Measurements from ENCODE around the gene STRADA. TPM values are rescaled to one million over a fixed set of nuclear protein-coding genes. Genes with fewer than 3 reads are reported as not detected.
A peak's percentile ranks its signal among the peaks of the same experiment; 100 is the strongest.

Gene STRADA
- total and polyA plus RNA-seq, 2 experiments from 2014 or later, result 19.9 to 24.4 TPM

DNA sequence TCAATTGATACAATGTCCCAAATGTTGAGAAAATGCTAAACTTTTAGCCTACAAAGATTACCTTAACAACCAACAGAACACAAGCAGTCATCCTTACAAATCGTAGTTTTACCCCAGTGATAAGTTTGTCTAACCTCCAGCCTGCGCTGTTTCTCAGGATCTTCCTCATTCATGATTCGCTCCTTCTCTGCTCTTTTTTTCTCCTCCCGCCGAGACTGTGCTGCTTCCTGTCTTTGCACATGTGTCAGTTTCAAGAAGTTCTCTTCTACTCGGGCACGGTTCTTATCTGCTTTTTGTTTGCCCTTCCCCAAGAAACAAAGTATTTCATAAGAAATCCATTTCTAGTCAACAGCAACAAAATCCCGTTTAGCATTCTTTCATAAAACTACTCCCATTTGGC is 10.2 kb upstream of the STRADA start:
- DNase-seq (ENCODE audit: low spot score), result peak; percentile 7
- peak overlapping the region; percentile 15 for H3K27ac ChIP-seq

GRCh38 chr17:63741143-63741407 is 524 bp downstream of the STRADA start:
- Histone ChIP-seq H2AFZ (peak overlapping the region; percentile 77), H3K9me2 (replicated peaks; ENCODE audit: insufficient read depth) (no peaks in the 10 kb centered on the region)
- DNase-seq (ENCODE audit: low spot score), result no peak

More for the DNA sequence above, 10.2 kb upstream of the STRADA start:
- H3K36me3 ChIP-seq (replicated peaks; ENCODE audit: insufficient read depth, low read depth), result no peaks in the 10 kb centered on the region
- TF ChIP-seq EZH2phosphoT487 (IDR thresholded peaks at IDR 0.05; ENCODE audit: low read depth, severe bottlenecking, unreplicated experiment), result no peak
- TF ChIP-seq CTCF (IDR thresholded peaks at IDR 0.05; ENCODE audit: poor library complexity), result no peak
- no peak for TF ChIP-seq EZH2 (IDR thresholded peaks at IDR 0.05; ENCODE audit: borderline replicate concordance)
- no peaks in the 10 kb centered on the region for H3K79me2 ChIP-seq
- H3K4me1 ChIP-seq (ENCODE audit: insufficient read depth), result no peaks in the 10 kb centered on the region
- no peak overlapping the region for H2AFZ ChIP-seq
- no peaks in the 10 kb centered on the region for H3K27me3 ChIP-seq
- H3K4me2 ChIP-seq, result peak overlapping the region; percentile 38
- H3K9me3 ChIP-seq (ENCODE audit: low read depth), result no peaks in the 10 kb centered on the region
- no peak overlapping the region for H3K4me3 ChIP-seq
- H4K20me1 ChIP-seq (ENCODE audit: insufficient read depth, poor library complexity, severe bottlenecking), result no peaks in the 10 kb centered on the region
- H3K9me2 ChIP-seq (replicated peaks; ENCODE audit: insufficient read depth), result no peaks in the 10 kb centered on the region
- WGBS (ENCODE audit: low lambda C conversion rate, missing lambda C conversion rate), result 65% methylated on average over 8 of the region's 8 CpGs

DNA sequence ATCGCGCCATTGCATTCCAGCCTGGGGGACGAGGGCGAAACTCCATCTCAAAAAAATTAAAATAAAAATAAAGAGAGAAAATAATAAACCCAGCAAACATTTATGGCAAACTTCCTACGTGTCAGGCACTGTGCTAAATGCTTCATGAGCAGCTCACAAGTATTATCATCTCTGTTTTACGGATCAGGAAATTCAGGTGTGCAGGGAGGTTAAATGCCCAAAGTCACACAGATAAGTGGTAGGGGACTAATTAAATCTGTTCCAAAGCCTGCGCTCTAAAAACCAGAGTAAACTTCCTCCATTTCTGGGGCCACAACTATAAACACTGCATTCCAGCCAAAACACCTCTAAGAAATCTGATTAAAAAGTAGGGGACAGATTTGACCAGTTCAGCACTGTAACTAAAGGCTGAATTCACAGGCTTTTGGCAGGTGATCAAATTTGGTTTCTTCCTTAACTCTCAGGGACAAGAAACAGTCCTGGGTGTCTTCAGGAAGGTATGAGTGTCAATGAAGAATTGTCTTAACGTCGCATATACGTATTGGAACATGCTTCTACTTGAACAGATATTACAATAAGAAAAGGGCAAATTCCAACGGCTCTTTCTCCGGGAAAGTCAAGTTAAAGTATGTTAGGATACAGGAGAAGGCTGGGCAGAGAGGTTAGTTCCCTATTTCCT is 996 bp downstream of the STRADA start:
- 42% methylated on average over 12 of the region's 12 CpGs for WGBS (ENCODE audit: low lambda C conversion rate, missing lambda C conversion rate)
- no peaks in the 10 kb centered on the region for H4K20me1 ChIP-seq (ENCODE audit: insufficient read depth, poor library complexity, severe bottlenecking)
- peak overlapping the region; percentile 76 for H3K4me3 ChIP-seq
- H3K9me3 ChIP-seq (ENCODE audit: low read depth), result no peaks in the 10 kb centered on the region
- peaks cover 39% of the 10 kb centered on the region for H3K79me2 ChIP-seq
- H3K27me3 ChIP-seq, result no peaks in the 10 kb centered on the region
- H3K36me3 ChIP-seq (replicated peaks; ENCODE audit: insufficient read depth, low read depth), result no peaks in the 10 kb centered on the region
- peak overlapping the region; percentile 77 for H2AFZ ChIP-seq
- peak overlapping the region; percentile 93 for H3K27ac ChIP-seq
- no peaks in the 10 kb centered on the region for H3K9me2 ChIP-seq (replicated peaks; ENCODE audit: insufficient read depth)
- no peak for TF ChIP-seq EZH2phosphoT487 (IDR thresholded peaks at IDR 0.05; ENCODE audit: low read depth, severe bottlenecking, unreplicated experiment)
- TF ChIP-seq CTCF (IDR thresholded peaks at IDR 0.05; ENCODE audit: poor library complexity), result no peak
- no peak for TF ChIP-seq EZH2 (IDR thresholded peaks at IDR 0.05; ENCODE audit: borderline replicate concordance)
- H3K4me2 ChIP-seq, result peak overlapping the region; percentile 88
- DNase-seq (ENCODE audit: low spot score), result peak; percentile 12
- peaks cover 15% of the 10 kb centered on the region for H3K4me1 ChIP-seq (ENCODE audit: insufficient read depth)

More at GRCh38 chr17:63741143-63741407, 524 bp downstream of the STRADA start:
- Histone ChIP-seq H4K20me1 (ENCODE audit: insufficient read depth, poor library complexity, severe bottlenecking) (no peaks in the 10 kb centered on the region), H3K9me3 (ENCODE audit: low read depth) (no peaks in the 10 kb centered on the region), H3K27me3 (no peaks in the 10 kb centered on the region), H3K4me2 (peak overlapping the region; percentile 88), H3K4me3 (peak overlapping the region; percentile 76), H3K27ac (peak overlapping the region; percentile 93), H3K79me2 (peaks cover 38% of the 10 kb centered on the region), H3K36me3 (replicated peaks; ENCODE audit: insufficient read depth, low read depth) (no peaks in the 10 kb centered on the region), H3K4me1 (ENCODE audit: insufficient read depth) (peaks cover 15% of the 10 kb centered on the region)
- under 1% methylated on average over 14 of the region's 14 CpGs for WGBS (ENCODE audit: low lambda C conversion rate, missing lambda C conversion rate)
- TF ChIP-seq EZH2phosphoT487 (IDR thresholded peaks at IDR 0.05; ENCODE audit: low read depth, severe bottlenecking, unreplicated experiment) (no peak), EZH2 (IDR thresholded peaks at IDR 0.05; ENCODE audit: borderline replicate concordance) (no peak), CTCF (IDR thresholded peaks at IDR 0.05; ENCODE audit: poor library complexity) (no peak)
